Peyer's patch (tissue), 4 donors: ENCODE measurements around the gene SGPL1. TPM values are rescaled to one million over a fixed set of nuclear protein-coding genes. Genes with fewer than 3 reads are reported as not detected.
"Not testable (repeated sequence)": the region's sequence is repeated elsewhere in the genome, so short reads cannot be mapped to it uniquely, and the experiment has no call there.

Experiments used
- DNase-seq, 3 donors: peaks; one replicate each; pipeline ENCODE4 v3.0.0-alpha.2; 2017 to 2019
- H3K27ac ChIP-seq, 4 donors: fragments of 200-600 bp; sonication (generic); one replicate each; pipeline ENCODE4 v1.5.1; 2016 to 2019
- H3K27me3 ChIP-seq, 2 donors: fragments of 200-600 bp; sonication (generic); one replicate each; pipeline ENCODE4 v1.5.1; 2019
- H3K36me3 ChIP-seq, 3 donors: fragments of 200-600 bp; sonication (generic); one replicate each; pipeline ENCODE4 v1.5.1; 2016 to 2019
- H3K4me1 ChIP-seq, 4 donors: fragments of 200-600 bp; sonication (generic); one replicate each; pipeline ENCODE4 v1.5.1; 2016 to 2019
- H3K4me3 ChIP-seq, 4 donors: fragments of 200-600 bp; sonication (generic); 1 replicate in 3 of 4; 2 replicates in 1 of 4; pipeline ENCODE4 v1.5.1; 2016 to 2019; ENCODE audit warnings: mild to moderate bottlenecking in 1 of 4
- H3K9me3 ChIP-seq, 4 donors: fragments of 200-600 bp; sonication (generic); one replicate each; pipeline ENCODE4 v1.5.1; 2016 to 2019; ENCODE audit warnings: mild to moderate bottlenecking in 1 of 4
- CTCF ChIP-seq, 6 experiments: fragments of 450-650 bp in 4 of 6; fragments of 200-600 bp in 2 of 6; sonication (generic) in 1 of 6; IDR thresholded peaks; one replicate each; pipeline ENCODE4 v1.5.1; 2017 to 2019; ENCODE audit warnings: antibody characterized with exemption in 6 of 6, mild to moderate bottlenecking in 3 of 6, moderate library complexity in 1 of 6
- POLR2A ChIP-seq, 2 donors: fragments of 450-650 bp; IDR thresholded peaks; one replicate each; pipeline ENCODE4 v1.5.1; 2017; ENCODE audit warnings: antibody characterized with exemption in 2 of 2, mild to moderate bottlenecking in 2 of 2, moderate library complexity in 2 of 2
- total RNA-seq, 4 donors: library from RNA; depleted of rRNA; stranded (reverse); fragments of >200 nt; gene quantifications; one replicate each; pipeline ENCODE4 v1.1.0, GENCODE V29; 2016

SGPL1 gene
- 100 to 1,000 TPM in 1 of 4 donors, 10 to 100 TPM in 3; 31.4 to 101 (median 82.1) TPM for total RNA-seq

- TF ChIP-seq POLR2A (IDR thresholded peaks at IDR 0.05) (peak; percentile 66 to 73), CTCF (IDR thresholded peaks at IDR 0.05) (peak; percentile 92 to 100 (median 98))
- Histone ChIP-seq H3K4me3 (peak within 1 kb of the TSS; percentile 65 to 95 (median 85)), H3K27ac (peak within 1 kb of the TSS; percentile 88 to 98 (median 91)), H3K4me1 (peaks cover 0 to 14% (median 4%) of the 10 kb centered on the region in 4 donors), H3K9me3 (no peaks in the 10 kb centered on the region), H3K27me3 (no peaks in the 10 kb centered on the region), H3K36me3 (peaks cover 0 to 6% (median 0%) of the 10 kb centered on the region in 3 donors)
- peak; percentile 85 to 95 (median 93) for DNase-seq
Observed at GRCh38 chr10:70815504-70816219, at the start of gene SGPL1. Gene SGPL1, plus strand, starts transcription at chr10:70815948. Its CDS starts 906 bp downstream, at chr10:70816854.

- not testable (repeated sequence) for H3K4me3 ChIP-seq, H3K27me3 ChIP-seq, H3K36me3 ChIP-seq, H3K4me1 ChIP-seq, H3K27ac ChIP-seq, H3K9me3 ChIP-seq
- peak in 1 of 3 donors; percentile 37 for DNase-seq
Observed at GRCh38 chr10:70768026-70768685, 47.6 kb upstream of the SGPL1 start.

- no peak overlapping the region for H3K27ac ChIP-seq
- H3K4me1 ChIP-seq, result no peaks in the 10 kb centered on the region
- no peak for DNase-seq
- TF ChIP-seq CTCF (IDR thresholded peaks at IDR 0.05) (no peak), POLR2A (IDR thresholded peaks at IDR 0.05) (no peak)
- no peaks in the 10 kb centered on the region for H3K27me3 ChIP-seq
- H3K9me3 ChIP-seq, result no peaks in the 10 kb centered on the region
- no peak overlapping the region for H3K4me3 ChIP-seq
- no peaks in the 10 kb centered on the region for H3K36me3 ChIP-seq
Observed at GRCh38 chr10:70769121-70769520, 46.6 kb upstream of the SGPL1 start.

- DNase-seq, result no peak
- Histone ChIP-seq H3K4me1 (no peaks in the 10 kb centered on the region), H3K36me3 (no peaks in the 10 kb centered on the region), H3K27me3 (no peaks in the 10 kb centered on the region), H3K9me3 (no peaks in the 10 kb centered on the region), H3K4me3 (no peak overlapping the region), H3K27ac (no peak overlapping the region)
- TF ChIP-seq CTCF (IDR thresholded peaks at IDR 0.05), result no peak
- TF ChIP-seq POLR2A (IDR thresholded peaks at IDR 0.05), result no peak
Observed at GRCh38 chr10:70770001-70770400, 45.7 kb upstream of the SGPL1 start.

- DNase-seq, result peak in 1 of 3 donors; percentile 36
- H3K9me3 ChIP-seq, H3K4me3 ChIP-seq: not testable (repeated sequence)
Observed at GRCh38 chr10:70770516-70770915, 45.2 kb upstream of the SGPL1 start.

GRCh38 chr10:70771311-70772194 lies 44.2 kb upstream of the SGPL1 start:
- TF ChIP-seq CTCF (IDR thresholded peaks at IDR 0.05) (no peak), POLR2A (IDR thresholded peaks at IDR 0.05) (no peak)
- Histone ChIP-seq H3K27me3 (no peaks in the 10 kb centered on the region), H3K36me3 (no peaks in the 10 kb centered on the region), H3K4me1 (no peaks in the 10 kb centered on the region), H3K9me3 (no peaks in the 10 kb centered on the region), H3K4me3 (no peak overlapping the region), H3K27ac (no peak overlapping the region)
- no peak for DNase-seq

More at GRCh38 chr10:70770516-70770915, 45.2 kb upstream of the SGPL1 start:
- not testable (repeated sequence) for H3K27ac ChIP-seq, H3K4me1 ChIP-seq, H3K36me3 ChIP-seq, H3K27me3 ChIP-seq
